Central memory CD4-positive, alpha-beta T cell (primary cell): ENCODE measurements around the gene TUBB2A.
A peak's percentile ranks its signal among the peaks of the same experiment; 100 is the strongest.
"Not testable (repeated sequence)": the region's sequence is repeated elsewhere in the genome, so short reads cannot be mapped to it uniquely, and the experiment has no call there.

ENCODE experiments used
- DNase-seq: peaks from one replicate; pipeline ENCODE4 v3.0.0; 2022

The TUBB2A gene

GRCh38 chr6:3179945-3180344 is 22.6 kb upstream of the TUBB2A start:
- DNase-seq = not testable (repeated sequence)

- not testable (repeated sequence) for DNase-seq
Observed at GRCh38 chr6:3178666-3179065, 21.3 kb upstream of the TUBB2A start.

- DNase-seq = no peak
Observed at GRCh38 chr6:3176562-3177355, 19.4 kb upstream of the TUBB2A start.

GRCh38 chr6:3175715-3176402 is 18.5 kb upstream of the TUBB2A start:
- no peak for DNase-seq

GRCh38 chr6:3173636-3174089 is 16.3 kb upstream of the TUBB2A start:
- DNase-seq = not testable (repeated sequence)

GRCh38 chr6:3172789-3173188 is 15.4 kb upstream of the TUBB2A start:
- DNase-seq = not testable (repeated sequence)

- not testable (repeated sequence) for DNase-seq
Observed at GRCh38 chr6:3171313-3172175, 14.2 kb upstream of the TUBB2A start.

- DNase-seq = not testable (repeated sequence)
Observed at GRCh38 chr6:3170676-3171075, 13.3 kb upstream of the TUBB2A start.

- DNase-seq = not testable (repeated sequence)
Observed at GRCh38 chr6:3168046-3168445, 10.7 kb upstream of the TUBB2A start.

- DNase-seq = not testable (repeated sequence)
Observed at GRCh38 chr6:3166535-3167225, 9.3 kb upstream of the TUBB2A start.

GRCh38 chr6:3165631-3166534 is 8.5 kb upstream of the TUBB2A start:
- DNase-seq = no peak

GRCh38 chr6:3164388-3164787 is 7.0 kb upstream of the TUBB2A start:
- DNase-seq = no peak

GRCh38 chr6:3163248-3163594 is 5.9 kb upstream of the TUBB2A start:
- no peak for DNase-seq

GRCh38 chr6:3162565-3163247 is 5.4 kb upstream of the TUBB2A start:
- DNase-seq = peak; percentile 44

- DNase-seq = no peak
Observed at GRCh38 chr6:3162067-3162497, 4.7 kb upstream of the TUBB2A start.

GRCh38 chr6:3159805-3160781 is 2.7 kb upstream of the TUBB2A start:
- peak; percentile 76 for DNase-seq

GRCh38 chr6:3156184-3157130 is 887 bp downstream of the TUBB2A start:
- peak; percentile 17 for DNase-seq

- DNase-seq = not testable (repeated sequence)
Observed at GRCh38 chr6:3155416-3155815, 1.9 kb downstream of the TUBB2A start.
